HG03039 (cell line): ENCODE measurements around the gene SLC44A5.
"Not testable (repeated sequence)": the region's sequence is repeated elsewhere in the genome, so short reads cannot be mapped to it uniquely, and the experiment has no call there.

Experiments used
- ATAC-seq: cut with Tn5 transposase; IDR thresholded peaks from one replicate; pipeline ENCODE4 v1.9.1; 2021; ENCODE audit warnings: mild to moderate bottlenecking, moderate library complexity; ENCODE audit not compliant: unreplicated experiment

The SLC44A5 gene

GRCh38 chr1:75522389-75522788, 88.5 kb downstream of the SLC44A5 start:
- no peak for ATAC-seq

GRCh38 chr1:75521658-75522057, 89.3 kb downstream of the SLC44A5 start:
- no peak for ATAC-seq

- ATAC-seq: no peak
These were observed 89.9 kb downstream of the SLC44A5 start for GRCh38 chr1:75520862-75521475.

GRCh38 chr1:75519651-75520427, 91.1 kb downstream of the SLC44A5 start:
- ATAC-seq: no peak

- no peak for ATAC-seq
These were observed 92.2 kb downstream of the SLC44A5 start for GRCh38 chr1:75518686-75519085.

GRCh38 chr1:75514270-75514669, 96.6 kb downstream of the SLC44A5 start:
- no peak for ATAC-seq

- ATAC-seq: no peak
These were observed 103.9 kb downstream of the SLC44A5 start for GRCh38 chr1:75506976-75507375.

- no peak for ATAC-seq
These were observed 107.5 kb downstream of the SLC44A5 start for GRCh38 chr1:75503221-75503974.

GRCh38 chr1:75502776-75503175, 108.1 kb downstream of the SLC44A5 start:
- no peak for ATAC-seq

- no peak for ATAC-seq
These were observed 109.2 kb downstream of the SLC44A5 start for GRCh38 chr1:75501577-75502295.

GRCh38 chr1:75492011-75492410, 118.9 kb downstream of the SLC44A5 start:
- no peak for ATAC-seq

- no peak for ATAC-seq
These were observed 123.5 kb downstream of the SLC44A5 start for GRCh38 chr1:75487399-75487798.

GRCh38 chr1:75484789-75485188, 126.1 kb downstream of the SLC44A5 start:
- no peak for ATAC-seq

GRCh38 chr1:75482951-75483350, 128.0 kb downstream of the SLC44A5 start:
- ATAC-seq: no peak

- ATAC-seq: not testable (repeated sequence)
These were observed 134.4 kb downstream of the SLC44A5 start for GRCh38 chr1:75476486-75476885.

- ATAC-seq: no peak
These were observed 135.2 kb downstream of the SLC44A5 start for GRCh38 chr1:75475696-75476095.

- ATAC-seq: no peak
These were observed 137.8 kb downstream of the SLC44A5 start for GRCh38 chr1:75472971-75473603.

- no peak for ATAC-seq
These were observed 138.6 kb downstream of the SLC44A5 start for GRCh38 chr1:75472089-75472970.

GRCh38 chr1:75471252-75471651, 139.7 kb downstream of the SLC44A5 start:
- no peak for ATAC-seq

GRCh38 chr1:75470448-75470847, 140.5 kb downstream of the SLC44A5 start:
- no peak for ATAC-seq
